ENCODE measurements around the gene TLE3.

GRCh38 chr15:70083946-70084345 is 13.8 kb downstream of the TLE3 start:
- TF ChIP-seq CTCF (IDR thresholded peaks at IDR 0.05) (no peak), RFX5 (IDR thresholded peaks at IDR 0.05) (no peak), MAX (IDR thresholded peaks at IDR 0.05) (no peak), CHD4 (IDR thresholded peaks at IDR 0.05; ENCODE audit: borderline replicate concordance) (no peak), FOSL2 (IDR thresholded peaks at IDR 0.05) (no peak), FOSL2 (CRISPR knock-in tag; IDR thresholded peaks at IDR 0.05) (no peak)

Data from A549 (cell line).